ENCODE data around the gene CCL27. TPM values are rescaled to one million over a fixed set of nuclear protein-coding genes. Genes with fewer than 3 reads are reported as not detected.
"Not testable (repeated sequence)": the region's sequence is repeated elsewhere in the genome, so short reads cannot be mapped to it uniquely, and the experiment has no call there.

CCL27 gene
- total and polyA plus RNA-seq, 2 of the 8 experiments (the other 6 are each of a cell fraction or from before 2014, with no cell fraction given): 0.42 TPM; not detected in 1

- DNase-seq (ENCODE audit: low read depth in 1 of 2, low spot score in 2 of 2); H3K18ac ChIP-seq (ENCODE audit: extremely low read depth, low read length); H3K4ac ChIP-seq (replicated peaks; ENCODE audit: insufficient read length, low read depth, low read length); H2AK5ac ChIP-seq (ENCODE audit: low read depth, low read length); H2BK120ac ChIP-seq (replicated peaks; ENCODE audit: low read depth, low read length); H3K23ac ChIP-seq (ENCODE audit: insufficient read length); H4K91ac ChIP-seq (replicated peaks; ENCODE audit: insufficient read length, low read length); H3K9me3 ChIP-seq (ENCODE audit: insufficient read depth in 2 of 2, low read depth in 1 of 2, low read length in 1 of 2); H3K23me2 ChIP-seq (ENCODE audit: low read depth, low read length); H2BK15ac ChIP-seq (ENCODE audit: low read length); H3K27ac ChIP-seq (ENCODE audit: low read depth, low read length); H3K27me3 ChIP-seq (replicated peaks in 1 of 4; ENCODE audit: control insufficient read depth in 3 of 4, extremely low read depth in 1 of 4, insufficient read depth in 3 of 4, low read length in 3 of 4); H2BK5ac ChIP-seq (ENCODE audit: low read depth, low read length); FAIRE-seq; H4K8ac ChIP-seq (ENCODE audit: extremely low read depth, insufficient read depth, low read length); H3K56ac ChIP-seq (replicated peaks; ENCODE audit: insufficient read length, low read depth, low read length); H2BK20ac ChIP-seq (ENCODE audit: low read length); H3K9ac ChIP-seq (replicated peaks in 1 of 4; ENCODE audit: extremely low read depth in 1 of 4, low read depth in 3 of 4, low read length in 3 of 4); H3K14ac ChIP-seq (ENCODE audit: insufficient read length); H3K4me2 ChIP-seq (ENCODE audit: insufficient read depth in 1 of 2, low read depth in 2 of 2, low read length in 2 of 2); H2AFZ ChIP-seq (ENCODE audit: low read length); H4K5ac ChIP-seq (ENCODE audit: insufficient read length, low read depth, low read length); H4K20me1 ChIP-seq (replicated peaks in 1 of 2; ENCODE audit: control insufficient read depth in 1 of 2, insufficient read depth in 2 of 2, low read length in 2 of 2); H3K4me3 ChIP-seq (ENCODE audit: extremely low read depth in 1 of 4, insufficient read depth in 2 of 4, low read depth in 3 of 4, low read length in 4 of 4); H3K36me3 ChIP-seq (ENCODE audit: control insufficient read depth in 2 of 4, insufficient read depth in 4 of 4, low read length in 3 of 4); H2BK12ac ChIP-seq (ENCODE audit: low read depth, low read length): not testable (repeated sequence)
- ChIA-PET CTCF (ENCODE audit: partially characterized antibody) (interaction anchor here (0.8 to 18.5 kb wide), 4 partner anchors 7 to 29 kb away, joined by 3 to 401 read pairs (median 193); partner anchors contain the start of genes CCL27, GALT, IL11RA and RPP25L), POLR2A (ENCODE audit: partially characterized antibody) (interaction anchor here (1.5 to 11.3 kb wide), 3 partner anchors 13 to 27 kb away, joined by 3 to 127 read pairs (median 6); partner anchors contain the start of genes GALT, IL11RA and RPP25L)
- peak in 1 of 3 experiments; percentile 4; a peak in 1 of 4 replicates for TF ChIP-seq CTCF (IDR thresholded peaks at IDR 0.05; ENCODE audit: control extremely low read depth in 1 of 3, insufficient read depth in 1 of 3, low read depth in 1 of 3, low read length in 3 of 3)
- WGBS, 2 experiments (ENCODE audit: extremely low coverage in 1 of 2, insufficient coverage in 1 of 2, insufficient read length in 1 of 2, insufficient replicate concordance in 2 of 2, low coverage in 1 of 2, low lambda C conversion rate in 2 of 2, missing lambda C conversion rate in 1 of 2): 80% methylated on average over 8 of the region's 8 CpGs; no CpG with 5 or more reads in 1 of the 2 experiments
- Histone ChIP-seq H3K79me2 (ENCODE audit: control insufficient read depth in 1 of 2, insufficient read depth in 2 of 2, low read length in 2 of 2) (peaks cover 0 to 11% of the 10 kb centered on the region in 2 experiments; a peak in 2 of 4 replicates), H3K4me1 (replicated peaks in 1 of 4; ENCODE audit: control insufficient read depth in 3 of 4, insufficient read depth in 4 of 4, low read length in 3 of 4) (peaks cover 2 to 11% (median 7%) of the 10 kb centered on the region in 4 experiments; a peak in 3 of 7 replicates), H3K79me1 (ENCODE audit: low read depth, low read length) (peaks cover 10% of the 10 kb centered on the region)
Observed at GRCh38 chr9:34639322-34639721, 23.1 kb downstream of the CCL27 start.

Data from H1 (cell line).